CD4-positive, alpha-beta T cell treated with Interleukin-15 for 1 hour (primary cell): ENCODE measurements around the gene PUDP.

ENCODE experiments used
- DNase-seq: peaks from one replicate; pipeline ENCODE4 v3.0.0-alpha.2; 2020

PUDP gene

GRCh38 chrX:7146703-7147412 lies 1.1 kb downstream of the PUDP start:
- no peak for DNase-seq

DNA sequence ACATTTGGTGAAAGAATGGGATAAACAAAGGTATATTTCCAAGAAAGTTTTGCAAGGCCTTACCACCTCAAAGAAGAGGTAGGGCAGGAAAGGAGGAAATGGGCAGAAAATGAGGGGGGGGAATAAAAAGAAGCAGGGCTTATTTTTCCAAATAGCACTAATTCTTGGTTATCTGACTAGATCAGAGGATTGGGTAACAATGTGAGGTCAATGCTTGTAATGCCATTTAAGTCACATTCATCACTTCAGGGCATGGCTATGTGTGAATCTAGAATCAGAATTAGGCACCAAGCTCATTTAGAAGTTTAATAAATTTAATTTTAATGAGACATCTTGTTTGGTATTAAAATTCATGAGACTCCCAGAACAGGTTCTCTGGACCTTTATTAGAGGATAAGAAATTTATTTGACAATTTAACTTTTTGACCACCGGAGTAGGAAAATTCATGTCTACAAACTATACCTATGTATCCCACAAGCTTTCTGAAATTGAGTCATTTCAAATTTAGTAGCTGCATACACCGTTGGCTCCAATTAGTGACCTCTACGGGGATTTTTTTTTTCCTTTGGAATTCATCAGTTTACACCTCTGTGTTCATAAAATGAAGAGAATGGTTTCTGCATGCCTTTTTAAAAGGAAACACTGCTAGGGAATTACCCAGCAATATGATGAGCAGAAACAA lies 1.8 kb downstream of the PUDP start:
- DNase-seq: no peak

GRCh38 chrX:7145454-7145853 lies 2.5 kb downstream of the PUDP start:
- no peak for DNase-seq

DNA sequence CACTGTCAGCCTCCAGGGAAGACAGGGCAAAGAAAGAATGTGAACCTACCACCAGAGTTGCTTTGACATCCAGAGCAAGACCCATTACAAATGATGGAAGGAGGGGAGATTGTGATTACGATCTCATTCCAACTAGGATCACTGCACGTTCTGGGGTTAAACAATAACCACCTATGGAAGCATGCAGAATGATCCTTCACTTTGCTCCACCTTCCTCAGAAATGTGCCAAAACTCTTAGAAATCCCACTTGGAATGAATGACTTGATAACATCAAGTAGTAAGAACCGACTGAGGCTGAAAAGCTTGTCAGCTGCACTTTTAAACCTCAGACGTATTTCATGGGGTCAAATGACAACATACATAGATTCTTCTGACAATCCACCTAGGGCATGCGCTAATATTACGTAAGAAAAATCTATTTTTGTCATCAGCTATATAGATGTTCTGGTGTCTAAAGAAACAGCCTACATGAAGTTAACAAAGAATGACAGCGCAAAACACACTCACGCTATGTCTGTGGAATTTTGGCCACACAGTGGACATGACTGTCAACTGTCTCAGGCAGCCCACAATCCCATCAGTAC lies 3.9 kb downstream of the PUDP start:
- DNase-seq: no peak

- DNase-seq: no peak
These were observed 4.9 kb downstream of the PUDP start for GRCh38 chrX:7143076-7143475.

DNA sequence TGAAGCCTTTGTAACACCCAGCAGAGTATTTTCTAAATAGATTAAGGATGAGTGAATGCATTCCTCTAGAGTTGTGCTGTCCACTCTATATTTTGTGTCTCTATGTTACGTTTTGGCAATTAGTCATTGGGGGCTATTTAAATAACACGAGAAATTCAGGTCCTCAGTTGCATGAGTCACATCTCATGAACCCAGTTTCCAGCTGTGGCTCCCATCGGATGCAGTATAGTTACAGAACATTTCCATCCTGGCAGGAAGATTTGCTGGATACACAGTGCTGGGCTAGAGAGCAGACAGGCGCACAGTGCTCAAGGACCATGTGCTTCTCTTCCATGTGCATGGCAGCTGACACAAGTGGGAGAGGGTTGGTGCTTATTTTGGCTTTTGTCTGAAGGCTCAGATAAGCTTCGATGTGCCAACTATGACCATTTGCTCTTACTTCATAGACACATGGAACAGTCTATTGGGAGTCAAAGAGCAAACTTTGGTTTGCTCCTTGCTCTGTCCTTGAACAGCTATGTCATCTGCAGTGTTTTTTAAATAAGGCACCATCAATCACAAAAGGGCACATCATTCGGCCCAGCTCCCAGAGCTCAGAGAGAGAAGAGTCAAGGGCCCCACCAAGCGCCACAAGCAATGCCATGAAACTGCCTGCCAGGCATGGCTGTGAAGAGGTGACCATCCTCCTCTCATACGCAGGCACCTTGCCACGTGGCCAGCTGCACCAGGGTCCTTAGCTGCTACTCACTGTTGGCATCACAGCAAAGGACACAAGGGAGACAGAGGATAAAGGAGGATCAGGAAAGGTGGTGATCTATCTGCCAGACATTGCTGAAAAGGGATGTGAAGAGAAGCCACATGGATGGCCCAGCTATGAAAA lies 8.5 kb downstream of the PUDP start:
- DNase-seq: no peak

DNA sequence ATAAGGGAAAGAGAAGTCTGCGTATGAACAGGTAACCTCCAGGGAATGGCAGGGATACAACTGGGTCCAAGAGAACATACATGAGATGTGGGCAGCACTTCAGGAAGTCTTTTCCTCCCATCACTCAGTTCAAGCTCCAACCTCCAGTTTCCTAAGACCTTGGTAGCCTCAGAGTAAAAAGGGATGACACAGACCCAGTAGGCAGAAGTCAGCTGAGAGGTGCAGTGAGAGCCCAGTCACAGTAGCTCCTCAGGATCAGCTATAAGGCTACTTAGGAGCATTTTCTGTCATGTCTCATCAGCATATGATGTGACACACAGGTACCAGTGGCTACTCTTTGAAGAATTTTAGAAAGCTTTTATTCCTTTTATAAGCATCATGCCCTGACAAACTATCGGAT lies 13.0 kb downstream of the PUDP start:
- DNase-seq: no peak

DNA sequence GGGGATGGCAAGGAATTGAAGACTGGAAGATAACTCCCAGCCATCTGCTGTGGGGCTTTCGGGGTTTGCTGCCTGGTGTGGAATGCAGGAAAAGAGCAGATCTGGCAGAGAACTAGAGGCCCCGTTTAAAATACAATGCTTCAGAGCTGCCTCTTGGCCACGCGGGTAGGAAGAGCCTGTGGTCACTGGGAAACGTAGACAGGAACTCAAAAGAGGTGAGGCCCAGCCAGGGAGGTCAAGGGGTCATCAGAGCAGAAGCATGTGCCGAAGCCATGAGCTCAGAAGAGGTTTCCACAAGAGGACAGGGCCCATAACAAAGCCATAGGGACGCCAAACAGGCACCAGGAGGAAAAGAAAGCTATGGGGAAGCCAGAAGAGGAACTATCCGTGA lies 14.9 kb downstream of the PUDP start:
- no peak for DNase-seq

DNA sequence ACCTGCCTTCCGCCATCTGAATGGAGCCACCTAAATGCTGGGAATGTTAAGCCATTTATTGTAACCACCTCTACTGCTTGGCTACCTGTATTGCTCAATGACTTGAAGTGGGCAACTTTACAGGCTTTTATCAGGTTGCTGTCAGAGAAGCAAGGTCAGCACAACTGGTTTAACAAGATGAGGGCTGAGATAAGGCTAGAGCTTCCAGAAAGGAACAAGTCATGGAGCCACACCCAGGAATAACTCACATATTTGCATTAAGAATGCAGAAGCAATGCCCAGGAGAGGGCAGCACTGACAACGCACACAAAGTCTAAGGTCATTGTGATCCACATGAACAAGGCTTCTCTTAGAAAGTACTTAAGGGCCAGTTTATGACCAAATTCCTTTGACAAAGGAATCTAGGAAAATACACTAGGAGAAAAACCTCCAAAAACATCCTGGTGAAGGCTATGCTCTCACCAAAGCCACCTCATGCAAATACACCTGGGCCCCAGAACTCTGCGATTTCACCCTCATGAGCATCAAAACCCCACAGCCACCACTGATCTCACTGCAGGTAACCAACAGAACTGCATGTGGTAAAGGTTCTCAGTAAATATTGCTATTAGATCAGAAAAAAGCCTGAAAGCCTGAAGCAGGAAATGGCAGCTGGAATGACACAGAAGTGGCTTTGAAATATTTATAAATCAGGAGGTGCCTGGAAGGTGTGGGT lies 15.5 kb downstream of the PUDP start:
- peak; percentile 30 for DNase-seq

DNA sequence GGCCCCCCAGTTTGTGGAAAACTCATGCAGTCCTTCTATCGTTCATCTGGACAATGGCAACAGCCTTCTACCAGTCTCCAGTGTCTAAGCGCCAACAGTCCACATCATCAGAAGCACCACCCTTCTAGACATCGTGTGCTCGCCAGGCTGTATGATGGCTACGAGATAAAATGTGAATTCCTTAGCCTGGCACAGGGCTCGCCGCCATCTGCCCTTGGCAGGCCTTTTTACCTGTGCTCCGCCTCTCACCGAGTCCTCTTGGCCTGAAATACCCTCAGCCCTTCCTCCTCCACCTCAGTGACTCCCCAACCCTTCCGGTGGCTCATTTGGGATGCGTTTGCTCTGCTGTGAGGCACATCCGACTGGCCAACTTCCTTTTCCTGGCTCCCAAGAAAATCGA lies 16.3 kb downstream of the PUDP start:
- no peak for DNase-seq

GRCh38 chrX:7127056-7127455 lies 20.9 kb downstream of the PUDP start:
- DNase-seq: no peak

DNA sequence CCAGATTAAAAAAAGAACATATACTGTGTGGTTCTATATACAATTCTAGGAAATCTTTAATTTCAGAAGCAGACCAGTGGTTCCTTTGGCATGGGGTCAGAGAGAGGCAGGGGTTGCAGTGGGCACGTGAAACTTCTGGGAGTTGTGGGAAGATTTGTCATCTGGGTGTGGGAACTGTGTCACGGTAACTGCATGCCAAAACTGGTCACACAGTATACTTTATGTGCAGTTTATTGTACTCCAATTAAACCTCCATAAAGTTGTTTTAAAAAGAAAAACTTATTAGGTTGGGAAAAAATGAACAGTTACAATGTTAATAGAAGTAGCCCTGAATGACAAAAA lies 27.1 kb downstream of the PUDP start:
- DNase-seq: no peak

- DNase-seq: no peak
These were observed 27.7 kb downstream of the PUDP start for GRCh38 chrX:7119950-7120877.

DNA sequence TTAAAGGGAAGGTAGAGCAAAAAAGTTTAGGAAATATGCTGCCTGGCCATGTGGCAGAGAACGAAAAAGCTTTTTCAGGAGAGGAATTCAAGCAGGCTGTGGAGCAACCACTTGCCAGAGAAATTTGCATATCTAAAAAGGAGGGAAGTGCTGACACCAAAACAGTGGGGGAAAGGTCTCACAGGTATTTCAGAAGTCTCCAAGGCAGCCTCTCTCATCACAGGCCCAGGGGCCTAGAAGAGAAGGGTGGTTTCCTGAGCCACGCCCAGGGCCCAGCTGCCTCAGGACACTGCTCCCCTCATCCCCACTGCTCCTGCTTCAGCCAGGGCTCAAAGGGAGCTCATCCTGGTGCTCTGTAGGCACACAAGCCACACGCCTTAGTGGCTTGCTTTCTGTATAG lies 30.4 kb downstream of the PUDP start:
- no peak for DNase-seq

GRCh38 chrX:7116081-7116480 lies 31.9 kb downstream of the PUDP start:
- DNase-seq: no peak

GRCh38 chrX:7115557-7115956 lies 32.4 kb downstream of the PUDP start:
- no peak for DNase-seq

DNA sequence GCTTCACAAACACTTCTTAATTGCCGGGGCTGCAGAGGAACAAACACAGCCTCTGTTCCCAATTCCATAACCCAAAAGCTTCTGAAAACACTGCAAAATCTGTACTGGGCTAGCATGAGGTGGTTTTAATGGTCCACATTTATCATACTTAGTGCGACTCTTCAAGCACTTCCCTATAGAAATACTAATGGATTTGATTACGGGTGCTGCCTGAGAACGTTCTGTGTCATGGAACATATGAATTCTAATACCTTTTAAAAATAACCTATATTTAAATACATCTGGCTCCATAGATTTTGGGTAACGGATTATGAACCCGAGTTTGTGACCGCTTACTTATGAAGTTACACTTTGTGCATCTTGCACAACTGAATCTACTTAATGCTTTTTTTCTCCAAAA lies 35.9 kb downstream of the PUDP start:
- DNase-seq: no peak

DNA sequence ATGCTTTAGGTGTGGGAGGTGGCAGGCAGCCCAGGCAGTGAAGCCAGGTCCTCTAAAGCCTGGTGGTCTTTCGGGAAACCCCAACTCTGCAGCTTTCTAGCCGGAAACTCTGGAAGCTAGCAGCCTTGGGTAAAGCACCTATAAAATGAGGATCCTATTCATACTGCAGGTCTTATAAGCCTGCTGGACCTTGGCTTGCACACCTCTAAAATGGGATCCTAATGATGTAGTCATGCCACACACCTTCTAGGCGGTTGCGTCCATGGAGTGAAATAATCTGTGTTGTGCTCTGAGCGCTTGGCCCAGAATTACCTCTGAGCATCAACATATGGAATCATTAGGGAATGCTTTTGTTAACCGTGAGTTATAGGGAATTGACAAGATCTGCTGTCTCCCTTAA lies 36.4 kb downstream of the PUDP start:
- no peak for DNase-seq

DNA sequence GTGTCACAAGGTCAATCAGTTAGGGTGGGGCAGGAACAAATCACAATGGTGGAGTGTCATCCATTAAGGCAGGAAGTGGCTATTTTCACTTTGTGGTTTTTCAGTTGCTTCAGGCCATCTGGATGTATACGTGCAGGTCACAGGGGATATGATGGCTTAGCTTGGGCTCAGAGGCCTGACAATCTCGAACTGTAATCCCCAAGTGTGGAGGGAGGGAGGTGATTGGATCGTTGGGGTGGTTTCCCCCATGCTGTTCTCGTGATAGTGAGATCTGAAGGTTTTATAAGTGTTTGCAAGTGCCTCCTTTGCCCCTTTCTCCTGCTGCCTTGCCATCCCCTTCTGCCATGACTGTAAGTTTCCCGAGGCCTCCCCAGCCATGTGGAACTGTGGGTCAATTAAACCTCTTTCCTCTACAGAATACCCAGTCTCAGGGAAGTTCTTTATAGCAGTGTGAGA lies 37.1 kb downstream of the PUDP start:
- no peak for DNase-seq

- DNase-seq: no peak
These were observed 37.8 kb downstream of the PUDP start for GRCh38 chrX:7109838-7110793.
